ENCODE measurements around the gene ADCYAP1.

Gene ADCYAP1

GRCh38 chr18:911486-911885 lies 6.8 kb downstream of the ADCYAP1 start:
- Histone ChIP-seq H3K4me1 (ENCODE audit: control insufficient read depth, low read depth, low read length) (peaks cover 10% of the 10 kb centered on the region), H3K9me3 (ENCODE audit: control insufficient read depth, low read depth, low read length) (no peaks in the 10 kb centered on the region), H3K36me3 (ENCODE audit: control insufficient read depth, low read depth, low read length) (no peaks in the 10 kb centered on the region), H3K27me3 (ENCODE audit: control insufficient read depth, insufficient read depth, low read length) (peaks cover 80% of the 10 kb centered on the region), H3K4me3 (ENCODE audit: low read length) (no peak overlapping the region), H3K9ac (ENCODE audit: low read length) (no peak overlapping the region), H3K27ac (ENCODE audit: low read length) (no peak overlapping the region)

GRCh38 chr18:916562-916961 lies 11.9 kb downstream of the ADCYAP1 start:
- Histone ChIP-seq H3K4me1 (ENCODE audit: control insufficient read depth, low read depth, low read length) (no peaks in the 10 kb centered on the region), H3K27ac (ENCODE audit: low read length) (no peak overlapping the region), H3K27me3 (ENCODE audit: control insufficient read depth, insufficient read depth, low read length) (peaks cover 38% of the 10 kb centered on the region), H3K4me3 (ENCODE audit: low read length) (no peak overlapping the region), H3K9me3 (ENCODE audit: control insufficient read depth, low read depth, low read length) (no peaks in the 10 kb centered on the region), H3K36me3 (ENCODE audit: control insufficient read depth, low read depth, low read length) (no peaks in the 10 kb centered on the region), H3K9ac (ENCODE audit: low read length) (no peak overlapping the region)

- Histone ChIP-seq H3K27me3 (ENCODE audit: control insufficient read depth, insufficient read depth, low read length) (peaks cover 13% of the 10 kb centered on the region), H3K36me3 (ENCODE audit: control insufficient read depth, low read depth, low read length) (no peaks in the 10 kb centered on the region), H3K4me3 (ENCODE audit: low read length) (no peak overlapping the region), H3K9me3 (ENCODE audit: control insufficient read depth, low read depth, low read length) (no peaks in the 10 kb centered on the region), H3K4me1 (ENCODE audit: control insufficient read depth, low read depth, low read length) (no peaks in the 10 kb centered on the region), H3K9ac (ENCODE audit: low read length) (no peak overlapping the region), H3K27ac (ENCODE audit: low read length) (no peak overlapping the region)
Observed at GRCh38 chr18:919078-919477, 14.4 kb downstream of the ADCYAP1 start.

- no peaks in the 10 kb centered on the region for H3K9me3 ChIP-seq (ENCODE audit: control insufficient read depth, low read depth, low read length)
- no peak overlapping the region for H3K4me3 ChIP-seq (ENCODE audit: low read length)
- no peaks in the 10 kb centered on the region for H3K36me3 ChIP-seq (ENCODE audit: control insufficient read depth, low read depth, low read length)
- no peaks in the 10 kb centered on the region for H3K4me1 ChIP-seq (ENCODE audit: control insufficient read depth, low read depth, low read length)
- no peak overlapping the region for H3K27ac ChIP-seq (ENCODE audit: low read length)
- H3K27me3 ChIP-seq (ENCODE audit: control insufficient read depth, insufficient read depth, low read length): no peaks in the 10 kb centered on the region
- H3K9ac ChIP-seq (ENCODE audit: low read length): no peak overlapping the region
Observed at GRCh38 chr18:923144-923866, 18.6 kb downstream of the ADCYAP1 start.

- Histone ChIP-seq H3K4me1 (ENCODE audit: control insufficient read depth, low read depth, low read length) (no peaks in the 10 kb centered on the region), H3K36me3 (ENCODE audit: control insufficient read depth, low read depth, low read length) (no peaks in the 10 kb centered on the region), H3K9ac (ENCODE audit: low read length) (no peak overlapping the region), H3K4me3 (ENCODE audit: low read length) (no peak overlapping the region), H3K27ac (ENCODE audit: low read length) (no peak overlapping the region), H3K27me3 (ENCODE audit: control insufficient read depth, insufficient read depth, low read length) (no peaks in the 10 kb centered on the region), H3K9me3 (ENCODE audit: control insufficient read depth, low read depth, low read length) (no peaks in the 10 kb centered on the region)
Observed at GRCh38 chr18:924987-925386, 20.3 kb downstream of the ADCYAP1 start.

- H3K27ac ChIP-seq (ENCODE audit: low read length): no peak overlapping the region
- no peaks in the 10 kb centered on the region for H3K9me3 ChIP-seq (ENCODE audit: control insufficient read depth, low read depth, low read length)
- no peak overlapping the region for H3K4me3 ChIP-seq (ENCODE audit: low read length)
- no peaks in the 10 kb centered on the region for H3K4me1 ChIP-seq (ENCODE audit: control insufficient read depth, low read depth, low read length)
- H3K27me3 ChIP-seq (ENCODE audit: control insufficient read depth, insufficient read depth, low read length): no peaks in the 10 kb centered on the region
- H3K36me3 ChIP-seq (ENCODE audit: control insufficient read depth, low read depth, low read length): no peaks in the 10 kb centered on the region
- no peak overlapping the region for H3K9ac ChIP-seq (ENCODE audit: low read length)
Observed at GRCh38 chr18:926946-927345, 22.3 kb downstream of the ADCYAP1 start.

GRCh38 chr18:933082-933481 lies 28.4 kb downstream of the ADCYAP1 start:
- Histone ChIP-seq H3K4me1 (ENCODE audit: control insufficient read depth, low read depth, low read length) (no peaks in the 10 kb centered on the region), H3K27ac (ENCODE audit: low read length) (no peak overlapping the region), H3K4me3 (ENCODE audit: low read length) (no peak overlapping the region), H3K27me3 (ENCODE audit: control insufficient read depth, insufficient read depth, low read length) (no peaks in the 10 kb centered on the region), H3K9ac (ENCODE audit: low read length) (no peak overlapping the region), H3K36me3 (ENCODE audit: control insufficient read depth, low read depth, low read length) (no peaks in the 10 kb centered on the region), H3K9me3 (ENCODE audit: control insufficient read depth, low read depth, low read length) (no peaks in the 10 kb centered on the region)

- H3K9me3 ChIP-seq (ENCODE audit: control insufficient read depth, low read depth, low read length): no peaks in the 10 kb centered on the region
- H3K27ac ChIP-seq (ENCODE audit: low read length): no peak overlapping the region
- no peak overlapping the region for H3K9ac ChIP-seq (ENCODE audit: low read length)
- peaks cover 3% of the 10 kb centered on the region for H3K4me1 ChIP-seq (ENCODE audit: control insufficient read depth, low read depth, low read length)
- no peak overlapping the region for H3K4me3 ChIP-seq (ENCODE audit: low read length)
- no peaks in the 10 kb centered on the region for H3K36me3 ChIP-seq (ENCODE audit: control insufficient read depth, low read depth, low read length)
- no peaks in the 10 kb centered on the region for H3K27me3 ChIP-seq (ENCODE audit: control insufficient read depth, insufficient read depth, low read length)
Observed at GRCh38 chr18:934518-935133, 30.0 kb downstream of the ADCYAP1 start.

- Histone ChIP-seq H3K36me3 (ENCODE audit: control insufficient read depth, low read depth, low read length) (no peaks in the 10 kb centered on the region), H3K9me3 (ENCODE audit: control insufficient read depth, low read depth, low read length) (no peaks in the 10 kb centered on the region), H3K27me3 (ENCODE audit: control insufficient read depth, insufficient read depth, low read length) (no peaks in the 10 kb centered on the region), H3K27ac (ENCODE audit: low read length) (no peak overlapping the region), H3K4me3 (ENCODE audit: low read length) (no peak overlapping the region), H3K9ac (ENCODE audit: low read length) (no peak overlapping the region), H3K4me1 (ENCODE audit: control insufficient read depth, low read depth, low read length) (peaks cover 3% of the 10 kb centered on the region)
Observed at GRCh38 chr18:936941-937340, 32.3 kb downstream of the ADCYAP1 start.

GRCh38 chr18:939166-939565 lies 34.5 kb downstream of the ADCYAP1 start:
- Histone ChIP-seq H3K9ac (ENCODE audit: low read length) (no peak overlapping the region), H3K4me3 (ENCODE audit: low read length) (no peak overlapping the region), H3K9me3 (ENCODE audit: control insufficient read depth, low read depth, low read length) (no peaks in the 10 kb centered on the region), H3K36me3 (ENCODE audit: control insufficient read depth, low read depth, low read length) (no peaks in the 10 kb centered on the region), H3K27ac (ENCODE audit: low read length) (no peak overlapping the region), H3K27me3 (ENCODE audit: control insufficient read depth, insufficient read depth, low read length) (no peaks in the 10 kb centered on the region), H3K4me1 (ENCODE audit: control insufficient read depth, low read depth, low read length) (peaks cover 3% of the 10 kb centered on the region)

GRCh38 chr18:939958-940357 lies 35.3 kb downstream of the ADCYAP1 start:
- H3K27me3 ChIP-seq (ENCODE audit: control insufficient read depth, insufficient read depth, low read length): no peaks in the 10 kb centered on the region
- peaks cover 3% of the 10 kb centered on the region for H3K4me1 ChIP-seq (ENCODE audit: control insufficient read depth, low read depth, low read length)
- no peak overlapping the region for H3K4me3 ChIP-seq (ENCODE audit: low read length)
- H3K27ac ChIP-seq (ENCODE audit: low read length): no peak overlapping the region
- H3K36me3 ChIP-seq (ENCODE audit: control insufficient read depth, low read depth, low read length): no peaks in the 10 kb centered on the region
- no peaks in the 10 kb centered on the region for H3K9me3 ChIP-seq (ENCODE audit: control insufficient read depth, low read depth, low read length)
- H3K9ac ChIP-seq (ENCODE audit: low read length): no peak overlapping the region

GRCh38 chr18:941331-941730 lies 36.7 kb downstream of the ADCYAP1 start:
- Histone ChIP-seq H3K27me3 (ENCODE audit: control insufficient read depth, insufficient read depth, low read length) (no peaks in the 10 kb centered on the region), H3K27ac (ENCODE audit: low read length) (no peak overlapping the region), H3K4me3 (ENCODE audit: low read length) (no peak overlapping the region)

More at GRCh38 chr18:941331-941730, 36.7 kb downstream of the ADCYAP1 start:
- Histone ChIP-seq H3K9me3 (ENCODE audit: control insufficient read depth, low read depth, low read length) (no peaks in the 10 kb centered on the region), H3K9ac (ENCODE audit: low read length) (no peak overlapping the region), H3K36me3 (ENCODE audit: control insufficient read depth, low read depth, low read length) (no peaks in the 10 kb centered on the region), H3K4me1 (ENCODE audit: control insufficient read depth, low read depth, low read length) (peaks cover 3% of the 10 kb centered on the region)
